ENCODE results near the gene ZFP62. TPM values are rescaled to one million over a fixed set of nuclear protein-coding genes. Genes with fewer than 3 reads are reported as not detected.
"Not testable (repeated sequence)": the region's sequence is repeated elsewhere in the genome, so short reads cannot be mapped to it uniquely, and the experiment has no call there.

ZFP62 gene
- total RNA-seq, 2 donors from 2014 or later, result 37.3 to 44.6 TPM

- Histone ChIP-seq H3K36me3 (ENCODE audit: control insufficient read depth, insufficient read depth, low read length) (no peaks in the 10 kb centered on the region), H3K9ac (ENCODE audit: extremely low read depth, low read length, poor library complexity, severe bottlenecking) (no peak overlapping the region), H3K4me1 (ENCODE audit: control insufficient read depth, insufficient read depth, low read length) (no peaks in the 10 kb centered on the region), H3K27ac (ENCODE audit: low read depth, low read length) (no peak overlapping the region), H3K4me3 (ENCODE audit: low read length) (no peak overlapping the region), H3K27me3 (ENCODE audit: control insufficient read depth, insufficient read depth, low read length, poor library complexity, severe bottlenecking) (no peaks in the 10 kb centered on the region), H3K9me3 (ENCODE audit: control insufficient read depth, low read length) (peaks cover 23% of the 10 kb centered on the region)
- peaks cover 7% of the 10 kb centered on the region for H3K27me3 Mint-ChIP-seq (ENCODE audit: insufficient read depth)
- no peak overlapping the region for H3K4me3 Mint-ChIP-seq
- TF ChIP-seq, protein P1, sequence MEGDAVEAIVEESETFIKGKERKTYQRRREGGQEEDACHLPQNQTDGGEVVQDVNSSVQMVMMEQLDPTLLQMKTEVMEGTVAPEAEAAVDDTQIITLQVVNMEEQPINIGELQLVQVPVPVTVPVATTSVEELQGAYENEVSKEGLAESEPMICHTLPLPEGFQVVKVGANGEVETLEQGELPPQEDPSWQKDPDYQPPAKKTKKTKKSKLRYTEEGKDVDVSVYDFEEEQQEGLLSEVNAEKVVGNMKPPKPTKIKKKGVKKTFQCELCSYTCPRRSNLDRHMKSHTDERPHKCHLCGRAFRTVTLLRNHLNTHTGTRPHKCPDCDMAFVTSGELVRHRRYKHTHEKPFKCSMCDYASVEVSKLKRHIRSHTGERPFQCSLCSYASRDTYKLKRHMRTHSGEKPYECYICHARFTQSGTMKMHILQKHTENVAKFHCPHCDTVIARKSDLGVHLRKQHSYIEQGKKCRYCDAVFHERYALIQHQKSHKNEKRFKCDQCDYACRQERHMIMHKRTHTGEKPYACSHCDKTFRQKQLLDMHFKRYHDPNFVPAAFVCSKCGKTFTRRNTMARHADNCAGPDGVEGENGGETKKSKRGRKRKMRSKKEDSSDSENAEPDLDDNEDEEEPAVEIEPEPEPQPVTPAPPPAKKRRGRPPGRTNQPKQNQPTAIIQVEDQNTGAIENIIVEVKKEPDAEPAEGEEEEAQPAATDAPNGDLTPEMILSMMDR (conservative IDR thresholded peaks at IDR 0.05), result no peak
- no peaks in the 10 kb centered on the region for H3K4me1 Mint-ChIP-seq
- no peaks in the 10 kb centered on the region for H3K9me3 Mint-ChIP-seq
- 82 to 83% methylated on average over 6 to 7 of the region's 7 CpGs for WGBS, 2 experiments (ENCODE audit: insufficient coverage in 1 of 2, insufficient read length in 1 of 2)
- H3K36me3 Mint-ChIP-seq (ENCODE audit: low read depth), result no peaks in the 10 kb centered on the region
- H3K27ac Mint-ChIP-seq, result no peak overlapping the region
- DNase-seq, result no peak
Measured at GRCh38 chr5:180901319-180902009, 40.4 kb upstream of the ZFP62 start.

DNA sequence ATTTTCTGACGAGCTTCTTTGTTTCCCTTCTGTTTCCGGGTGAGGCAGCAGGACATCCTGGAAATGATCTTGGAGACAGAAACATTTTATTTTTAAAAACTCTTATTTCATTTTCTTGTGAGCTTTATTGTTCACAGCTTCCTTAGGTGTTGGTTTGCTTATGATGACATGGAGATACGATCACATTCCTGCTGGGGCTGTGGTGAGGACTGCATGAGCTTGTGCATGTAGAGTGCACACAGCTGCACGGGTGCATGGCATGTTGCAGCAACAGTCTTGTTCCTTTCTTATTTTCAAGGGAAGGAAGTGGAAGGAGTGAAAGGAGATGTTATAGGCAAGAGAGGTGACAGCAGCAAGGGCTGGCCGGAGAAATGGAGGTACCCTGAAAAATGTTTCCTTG lies 39.1 kb upstream of the ZFP62 start:
- H3K4me3 ChIP-seq (ENCODE audit: low read length), result no peak overlapping the region
- H3K36me3 ChIP-seq (ENCODE audit: control insufficient read depth, insufficient read depth, low read length), result no peaks in the 10 kb centered on the region
- no peak overlapping the region for H3K27ac Mint-ChIP-seq
- H3K4me1 Mint-ChIP-seq, result no peaks in the 10 kb centered on the region
- TF ChIP-seq, protein P1 (conservative IDR thresholded peaks at IDR 0.05), result no peak
- H3K9ac ChIP-seq (ENCODE audit: extremely low read depth, low read length, poor library complexity, severe bottlenecking), result no peak overlapping the region
- H3K9me3 ChIP-seq (ENCODE audit: control insufficient read depth, low read length), result peaks cover 23% of the 10 kb centered on the region
- whole genome bisulfite sequencing, 2 experiments (ENCODE audit: insufficient coverage in 1 of 2, insufficient read length in 1 of 2), result 76 to 80% methylated on average over 2 to 5 of the region's 5 CpGs
- H3K27me3 ChIP-seq (ENCODE audit: control insufficient read depth, insufficient read depth, low read length, poor library complexity, severe bottlenecking), result no peaks in the 10 kb centered on the region
- no peaks in the 10 kb centered on the region for H3K4me1 ChIP-seq (ENCODE audit: control insufficient read depth, insufficient read depth, low read length)
- peaks cover 7% of the 10 kb centered on the region for H3K27me3 Mint-ChIP-seq (ENCODE audit: insufficient read depth)
- H3K9me3 Mint-ChIP-seq, result peaks cover 4% of the 10 kb centered on the region
- H3K36me3 Mint-ChIP-seq (ENCODE audit: low read depth), result no peaks in the 10 kb centered on the region
- H3K27ac ChIP-seq (ENCODE audit: low read depth, low read length), result no peak overlapping the region
- no peak overlapping the region for H3K4me3 Mint-ChIP-seq
- no peak for DNase-seq

- no peaks in the 10 kb centered on the region for H3K4me1 ChIP-seq (ENCODE audit: control insufficient read depth, insufficient read depth, low read length)
- no peak for DNase-seq
- H3K27ac ChIP-seq (ENCODE audit: low read depth, low read length), result no peak within 1 kb of the TSS
- Mint-ChIP-seq H3K4me3 (no peak within 1 kb of the TSS), H3K36me3 (ENCODE audit: low read depth) (no peaks in the 10 kb centered on the region), H3K4me1 (no peaks in the 10 kb centered on the region), H3K27ac (no peak within 1 kb of the TSS), H3K27me3 (ENCODE audit: insufficient read depth) (peaks cover 14% of the 10 kb centered on the region), H3K9me3 (peaks cover 16% of the 10 kb centered on the region)
- H3K4me3 ChIP-seq (ENCODE audit: low read length), result no peak within 1 kb of the TSS
- no peak within 1 kb of the TSS for H3K9ac ChIP-seq (ENCODE audit: extremely low read depth, low read length, poor library complexity, severe bottlenecking)
- TF ChIP-seq, protein P1 (conservative IDR thresholded peaks at IDR 0.05), result no peak
- 85 to 88% methylated on average over 9 of the region's 9 CpGs for WGBS, 2 experiments (ENCODE audit: insufficient coverage in 1 of 2, insufficient read length in 1 of 2)
- no peaks in the 10 kb centered on the region for H3K27me3 ChIP-seq (ENCODE audit: control insufficient read depth, insufficient read depth, low read length, poor library complexity, severe bottlenecking)
- H3K9me3 ChIP-seq (ENCODE audit: control insufficient read depth, low read length), result peaks cover 23% of the 10 kb centered on the region
- H3K36me3 ChIP-seq (ENCODE audit: control insufficient read depth, insufficient read depth, low read length), result no peaks in the 10 kb centered on the region
Measured at GRCh38 chr5:180898621-180899246, 37.7 kb upstream of the ZFP62 start, which contains the start of gene BTNL8. TSS of gene BTNL8 (plus strand) at chr5:180899159. CDS start at chr5:180899311, 152 bp downstream.

- not testable (repeated sequence) for H3K27ac Mint-ChIP-seq
Measured at GRCh38 chr5:180895330-180895729, 34.3 kb upstream of the ZFP62 start.

More at GRCh38 chr5:180895330-180895729, 34.3 kb upstream of the ZFP62 start:
- WGBS, 2 experiments (ENCODE audit: insufficient coverage in 1 of 2, insufficient read length in 1 of 2), result 90% methylated on average over 1 of the region's 1 CpG; no CpG with 5 or more reads in 1 of the 2 experiments
- H3K36me3 ChIP-seq (ENCODE audit: control insufficient read depth, insufficient read depth, low read length); H3K36me3 Mint-ChIP-seq (ENCODE audit: low read depth); H3K27ac ChIP-seq (ENCODE audit: low read depth, low read length); H3K4me1 Mint-ChIP-seq; H3K4me1 ChIP-seq (ENCODE audit: control insufficient read depth, insufficient read depth, low read length); H3K9ac ChIP-seq (ENCODE audit: extremely low read depth, low read length, poor library complexity, severe bottlenecking); H3K4me3 Mint-ChIP-seq; H3K4me3 ChIP-seq (ENCODE audit: low read length); H3K27me3 ChIP-seq (ENCODE audit: control insufficient read depth, insufficient read depth, low read length, poor library complexity, severe bottlenecking); DNase-seq: not testable (repeated sequence)
- H3K9me3 ChIP-seq (ENCODE audit: control insufficient read depth, low read length), result peaks cover 17% of the 10 kb centered on the region
- H3K9me3 Mint-ChIP-seq, result peaks cover 16% of the 10 kb centered on the region
- H3K27me3 Mint-ChIP-seq (ENCODE audit: insufficient read depth), result peaks cover 45% of the 10 kb centered on the region

All from endodermal cell (in vitro differentiated cells).